GM10266 (cell line): ENCODE results near the gene C12orf60.

Experiments
- DNase-seq: peaks from one replicate; pipeline ENCODE4 v3.0.0; 2012; ENCODE audit errors: extremely low spot score
- TF ChIP-seq, protein P1 (sequence below): IDR thresholded peaks from 2 replicates; pipeline ENCODE4 v1.5.1; 2012; ENCODE audit warnings: mild to moderate bottlenecking, low read depth; ENCODE audit not compliant: control insufficient read depth, insufficient read depth; ENCODE audit errors: missing control alignments

The C12orf60 gene

DNA sequence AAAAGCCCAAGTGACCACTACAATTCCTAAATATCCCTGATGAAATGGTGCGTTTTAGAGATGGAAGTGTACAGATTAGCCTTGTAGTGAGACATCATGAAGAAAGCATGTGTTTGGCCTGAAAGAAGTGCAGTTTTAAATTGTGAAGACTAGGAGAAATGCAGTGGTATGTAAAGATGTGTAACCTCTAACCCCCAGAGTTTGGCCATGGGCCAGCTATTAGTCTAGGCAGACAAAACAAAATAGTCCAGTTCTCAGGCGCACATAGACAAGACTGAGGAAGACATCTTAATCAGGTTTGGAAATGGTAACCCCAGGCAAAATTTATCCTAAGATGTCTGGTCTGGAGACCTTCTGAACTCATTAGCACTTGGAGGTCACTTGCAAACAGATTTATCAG, 23.6 kb upstream of the C12orf60 start:
- TF ChIP-seq, protein P1, sequence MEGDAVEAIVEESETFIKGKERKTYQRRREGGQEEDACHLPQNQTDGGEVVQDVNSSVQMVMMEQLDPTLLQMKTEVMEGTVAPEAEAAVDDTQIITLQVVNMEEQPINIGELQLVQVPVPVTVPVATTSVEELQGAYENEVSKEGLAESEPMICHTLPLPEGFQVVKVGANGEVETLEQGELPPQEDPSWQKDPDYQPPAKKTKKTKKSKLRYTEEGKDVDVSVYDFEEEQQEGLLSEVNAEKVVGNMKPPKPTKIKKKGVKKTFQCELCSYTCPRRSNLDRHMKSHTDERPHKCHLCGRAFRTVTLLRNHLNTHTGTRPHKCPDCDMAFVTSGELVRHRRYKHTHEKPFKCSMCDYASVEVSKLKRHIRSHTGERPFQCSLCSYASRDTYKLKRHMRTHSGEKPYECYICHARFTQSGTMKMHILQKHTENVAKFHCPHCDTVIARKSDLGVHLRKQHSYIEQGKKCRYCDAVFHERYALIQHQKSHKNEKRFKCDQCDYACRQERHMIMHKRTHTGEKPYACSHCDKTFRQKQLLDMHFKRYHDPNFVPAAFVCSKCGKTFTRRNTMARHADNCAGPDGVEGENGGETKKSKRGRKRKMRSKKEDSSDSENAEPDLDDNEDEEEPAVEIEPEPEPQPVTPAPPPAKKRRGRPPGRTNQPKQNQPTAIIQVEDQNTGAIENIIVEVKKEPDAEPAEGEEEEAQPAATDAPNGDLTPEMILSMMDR: no peak
- no peak for DNase-seq

DNA sequence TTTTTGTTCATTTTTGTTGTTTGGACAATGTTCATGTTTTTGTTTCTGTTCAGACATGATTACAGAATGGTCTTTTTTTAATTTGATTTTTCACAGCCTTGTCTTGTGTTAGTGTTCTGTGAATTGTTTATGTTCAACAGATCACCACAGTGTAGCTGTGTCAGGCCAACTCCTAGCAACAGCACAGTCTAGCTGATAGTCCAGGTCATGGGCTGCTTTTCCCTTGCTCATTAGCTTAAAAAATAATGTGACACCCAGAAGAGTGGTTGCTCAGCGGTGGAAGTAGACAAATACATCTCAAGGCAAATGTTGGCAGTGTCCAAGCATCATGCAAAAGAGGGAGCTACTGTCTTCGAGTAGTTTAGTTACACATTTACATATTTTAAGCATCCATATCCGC, 22.6 kb upstream of the C12orf60 start:
- TF ChIP-seq, protein P1: no peak
- no peak for DNase-seq

DNA sequence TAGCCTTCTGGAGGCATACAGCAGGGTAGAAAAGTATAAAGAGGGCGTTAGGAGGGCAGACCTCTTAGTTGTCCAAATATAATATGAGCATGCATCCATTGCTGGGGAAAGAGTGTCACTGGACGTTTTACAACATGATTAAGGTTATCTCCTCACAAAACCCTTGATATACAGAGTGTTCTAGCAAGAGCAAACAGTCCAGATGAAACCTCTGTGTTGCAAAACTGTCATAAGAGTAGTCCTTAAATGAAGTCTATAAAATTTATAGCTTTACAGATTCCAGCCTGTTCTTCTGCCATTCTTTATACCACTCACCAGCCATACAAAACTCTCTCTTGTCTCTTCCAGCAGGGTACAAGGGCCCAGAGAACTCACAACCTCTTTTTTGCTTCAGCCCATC, 21.9 kb upstream of the C12orf60 start:
- TF ChIP-seq, protein P1: no peak
- no peak for DNase-seq

DNA sequence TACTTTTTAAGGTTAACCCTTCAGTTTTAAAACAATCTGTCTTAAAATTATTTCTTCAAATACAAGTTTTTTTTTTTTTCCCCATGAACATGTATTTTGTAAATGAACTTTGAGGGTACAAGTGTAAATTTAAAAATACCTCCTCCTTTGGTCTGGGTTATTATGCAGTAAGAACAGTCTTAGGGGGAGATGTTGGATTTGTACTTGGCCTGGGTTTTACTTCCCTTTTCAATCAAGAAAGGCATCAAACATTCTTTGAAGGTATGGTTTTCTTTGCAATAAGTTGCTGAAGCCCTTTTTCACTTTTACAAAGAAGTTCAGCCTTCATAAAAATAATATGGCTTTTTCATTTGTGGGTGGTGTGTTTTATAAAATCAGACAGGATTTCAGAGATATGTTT, 20.7 kb upstream of the C12orf60 start:
- TF ChIP-seq, protein P1: no peak
- no peak for DNase-seq

DNA sequence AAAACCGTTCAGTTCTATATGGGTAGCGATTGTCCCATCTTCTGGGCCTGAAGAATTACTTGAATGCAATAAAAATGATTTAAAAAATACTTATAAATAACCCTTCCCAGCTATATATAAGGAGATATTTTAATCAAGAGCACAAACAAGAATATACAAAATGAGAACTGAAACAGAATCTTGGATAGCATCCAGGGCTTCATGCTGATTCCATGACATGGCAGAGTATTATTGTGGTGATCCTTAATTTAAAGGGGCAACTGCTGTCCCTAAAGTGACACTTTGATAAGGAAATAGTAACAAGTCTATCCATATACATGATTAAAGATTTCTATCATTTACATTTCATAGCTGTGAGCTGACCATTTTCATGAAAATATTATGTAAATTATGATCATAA, 19.0 kb upstream of the C12orf60 start:
- DNase-seq: no peak

DNA sequence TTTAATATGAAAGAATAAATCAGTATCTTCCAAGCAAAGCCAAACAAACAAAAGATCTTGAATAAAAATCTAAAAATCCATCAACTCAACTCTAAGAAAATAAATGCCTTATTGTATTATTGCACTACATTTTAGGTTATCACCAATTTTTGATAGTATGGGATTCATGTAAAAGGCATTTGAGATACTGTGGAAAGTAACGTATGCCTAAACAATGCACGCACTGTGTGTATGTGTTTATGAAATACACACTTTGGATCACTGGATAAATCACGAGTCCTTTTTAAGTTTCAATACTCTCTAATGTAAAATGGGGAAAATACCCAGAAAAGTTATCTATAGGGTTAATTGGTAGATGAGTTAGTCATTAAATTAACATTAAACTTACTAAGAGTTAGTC, 17.9 kb upstream of the C12orf60 start:
- DNase-seq: no peak
- TF ChIP-seq, protein P1: no peak

More for the DNA sequence above, 19.0 kb upstream of the C12orf60 start:
- TF ChIP-seq, protein P1: no peak

DNA sequence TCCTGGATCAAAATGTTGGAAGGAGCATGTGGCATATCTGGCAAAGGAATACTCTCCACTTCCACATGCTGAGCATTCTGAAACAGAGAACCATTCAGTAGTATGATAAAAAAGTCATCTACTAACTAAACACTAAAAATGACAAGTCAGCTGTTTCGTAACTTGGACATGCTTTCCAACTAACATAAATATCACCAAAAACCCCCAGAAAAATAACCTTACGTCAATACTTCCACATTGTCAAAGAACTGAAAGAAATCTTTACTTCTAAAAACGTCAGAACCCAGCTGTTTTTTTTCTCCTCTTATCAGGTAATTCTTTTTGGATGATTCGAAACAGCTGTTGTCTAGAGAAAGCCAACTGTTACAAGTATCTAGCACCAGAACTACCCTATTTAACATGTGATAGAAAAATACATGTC, 8.4 kb upstream of the C12orf60 start:
- no peak for DNase-seq
- TF ChIP-seq, protein P1: no peak
